Keratinocyte (primary cell): ENCODE data around the gene RNU6-1. TPM values are rescaled to one million over a fixed set of nuclear protein-coding genes. Genes with fewer than 3 reads are reported as not detected.

Experiments
- DNase-seq: peaks from one replicate; pipeline ENCODE4 v3.0.0-alpha.2; 2011; ENCODE audit warnings: low read depth, missing footprints, low spot score
- FAIRE-seq: peaks from 2 replicates; lab custom pipeline; 2011; peaks lifted over from hg19 to GRCh38; lab: Jason Lieb, UNC
- H2AFZ ChIP-seq: 2 replicates; pipeline ENCODE4 v1.6.0; 2012; ENCODE audit warnings: low read length, control low read depth, inconsistent platforms; ENCODE audit not compliant: control insufficient read depth
- H3K27ac ChIP-seq: 2 replicates; pipeline ENCODE4 v1.5.1; 2011; ENCODE audit warnings: low read length; ENCODE audit not compliant: control insufficient read depth, insufficient read depth
- H3K27me3 ChIP-seq: 3 replicates; pipeline ENCODE4 v1.6.0; 2011; ENCODE audit warnings: low read length; ENCODE audit not compliant: control insufficient read depth, insufficient read depth; ENCODE audit errors: extremely low read depth
- H3K36me3 ChIP-seq, 2 experiments: 2 replicates in 1 of 2; 3 replicates in 1 of 2; pipeline ENCODE4 v1.5.1; 2011; ENCODE audit warnings: low read length in 2 of 2, mild to moderate bottlenecking in 1 of 2; ENCODE audit not compliant: control insufficient read depth in 2 of 2, insufficient read depth in 2 of 2; ENCODE audit errors: extremely low read depth in 1 of 2
- H3K4me1 ChIP-seq: 3 replicates; pipeline ENCODE4 v1.5.1; 2011; ENCODE audit warnings: low read length; ENCODE audit not compliant: control insufficient read depth, insufficient read depth; ENCODE audit errors: extremely low read depth
- H3K4me2 ChIP-seq: 3 replicates; pipeline ENCODE4 v1.6.0; 2011; ENCODE audit warnings: low read depth, low read length; ENCODE audit not compliant: control insufficient read depth, insufficient read depth; ENCODE audit errors: extremely low read depth
- H3K4me3 ChIP-seq, 3 experiments: fragments of 200-600 bp in 1 of 3; sonication (generic) in 1 of 3; 2 replicates in 2 of 3; 3 replicates in 1 of 3; pipeline ENCODE4 v1.5.1; 2011 to 2016; ENCODE audit warnings: low read length in 3 of 3, mild to moderate bottlenecking in 3 of 3, control low read depth in 2 of 3, inconsistent platforms in 1 of 3, low read depth in 1 of 3, mixed read lengths in 1 of 3, mixed run types in 1 of 3, moderate library complexity in 1 of 3; ENCODE audit not compliant: control insufficient read depth in 2 of 3, insufficient read depth in 2 of 3; ENCODE audit errors: extremely low read depth in 1 of 3
- H3K79me2 ChIP-seq: 2 replicates; pipeline ENCODE4 v1.6.0; 2012; ENCODE audit warnings: low read length; ENCODE audit not compliant: control insufficient read depth, insufficient read depth
- H3K9ac ChIP-seq: 3 replicates; pipeline ENCODE4 v1.6.0; 2011; ENCODE audit warnings: low read length; ENCODE audit not compliant: control insufficient read depth, insufficient read depth; ENCODE audit errors: extremely low read depth
- H3K9me1 ChIP-seq: 3 replicates; pipeline ENCODE4 v1.6.0; 2011; ENCODE audit warnings: low read length; ENCODE audit not compliant: control insufficient read depth, insufficient read depth; ENCODE audit errors: extremely low read depth
- H3K9me3 ChIP-seq: 2 replicates; pipeline ENCODE4 v1.5.1; 2012; ENCODE audit warnings: low read depth, low read length; ENCODE audit not compliant: control insufficient read depth
- H4K20me1 ChIP-seq: 3 replicates; pipeline ENCODE4 v1.6.0; 2011; ENCODE audit warnings: low read length; ENCODE audit not compliant: control insufficient read depth, insufficient read depth; ENCODE audit errors: extremely low read depth
- EZH2 ChIP-seq: IDR thresholded peaks from one replicate; pipeline ENCODE4 v1.6.1; 2012; ENCODE audit warnings: inconsistent platforms, mild to moderate bottlenecking, low read length, moderate library complexity
- dilution Hi-C: fragments of 300-500 bp; cut with MboI; formaldehyde crosslinking; loops from one replicate; pipeline ENCODE4 v1.7.0; 2020; ENCODE audit warnings: low sequenced_read_pairs; ENCODE audit not compliant: extremely low pct_ligation_motif_present
- polyA plus RNA-seq, 5 experiments: library from polyadenylated mRNA; depleted of rRNA in 3 of 5; stranded (reverse) in 3 of 5; stranded (forward) in 1 of 5; unstranded in 1 of 5; fragments of >200 nt; gene quantifications; 1 replicate in 1 of 5; 2 replicates in 3 of 5; 3 replicates in 1 of 5; pipeline versions ENCODE4 v1.2.1 to v1.2.3, GENCODE V29; 2011 to 2012; ENCODE audit warnings: missing spikeins in 2 of 5, low read depth in 1 of 5, low replicate concordance in 1 of 5
- TF ChIP-seq, protein P1 (sequence below), 3 experiments: IDR thresholded peaks in 1 of 3; conservative IDR thresholded peaks in 1 of 3; optimal IDR thresholded peaks in 1 of 3; 2 replicates in 2 of 3; 3 replicates in 1 of 3; pipeline versions ENCODE3 to v1.5.1; 2011; ENCODE audit warnings: low read length in 3 of 3, mild to moderate bottlenecking in 3 of 3, moderate library complexity in 2 of 3, control low read depth in 1 of 3, inconsistent platforms in 1 of 3; ENCODE audit not compliant: insufficient read depth in 2 of 3; ENCODE audit errors: extremely low read depth in 1 of 3

Gene RNU6-1
- polyA plus RNA-seq, 1 donor (not counting 4 experiments of a cell fraction or from before 2014, with no cell fraction given) = not detected

DNA sequence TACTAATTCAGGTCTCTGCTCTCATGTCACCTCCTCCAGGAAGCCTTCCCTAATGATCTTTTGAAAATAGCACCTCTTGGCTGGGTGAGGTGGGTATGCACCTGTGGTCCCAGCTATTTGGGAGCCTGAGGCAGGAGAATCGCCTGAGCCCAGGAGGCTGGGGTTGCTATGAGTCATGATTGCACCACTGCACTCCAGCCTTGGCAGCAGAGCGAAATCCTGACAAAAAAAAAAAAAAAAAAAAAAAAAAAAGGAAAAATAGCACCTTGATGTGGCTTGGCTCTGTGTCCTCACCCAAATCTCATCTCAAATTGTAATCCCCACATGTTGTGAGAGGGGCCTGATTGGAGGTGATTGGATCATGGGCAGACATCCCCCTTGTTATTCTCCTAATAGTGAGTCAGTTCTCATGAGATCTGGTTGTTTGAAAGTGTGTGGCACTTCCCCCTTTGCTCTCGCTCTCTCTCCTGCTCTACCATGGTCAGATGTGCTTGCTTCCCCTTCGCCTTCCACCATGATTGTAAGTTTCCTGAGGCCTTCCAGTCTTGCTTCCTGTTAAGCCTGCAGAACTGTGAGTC is 11.2 kb upstream of the RNU6-1 start:
- DNase-seq = no peak
- H3K4me1 ChIP-seq = peaks cover 6% of the 10 kb centered on the region
- no peak overlapping the region for H3K4me3 ChIP-seq
- H3K4me2 ChIP-seq = peak overlapping the region; percentile 4
- FAIRE-seq = no peak
- no peak overlapping the region for H2AFZ ChIP-seq
- dilution Hi-C loops = loop anchor here (10.0 kb wide), 1 partner anchor 184 kb away; no protein-coding TSS in a partner anchor
- no peaks in the 10 kb centered on the region for H3K9me3 ChIP-seq
- H3K9ac ChIP-seq = no peak overlapping the region
- H3K9me1 ChIP-seq = no peaks in the 10 kb centered on the region
- H3K79me2 ChIP-seq = no peaks in the 10 kb centered on the region
- TF ChIP-seq EZH2 = no peak
- TF ChIP-seq, protein P1, sequence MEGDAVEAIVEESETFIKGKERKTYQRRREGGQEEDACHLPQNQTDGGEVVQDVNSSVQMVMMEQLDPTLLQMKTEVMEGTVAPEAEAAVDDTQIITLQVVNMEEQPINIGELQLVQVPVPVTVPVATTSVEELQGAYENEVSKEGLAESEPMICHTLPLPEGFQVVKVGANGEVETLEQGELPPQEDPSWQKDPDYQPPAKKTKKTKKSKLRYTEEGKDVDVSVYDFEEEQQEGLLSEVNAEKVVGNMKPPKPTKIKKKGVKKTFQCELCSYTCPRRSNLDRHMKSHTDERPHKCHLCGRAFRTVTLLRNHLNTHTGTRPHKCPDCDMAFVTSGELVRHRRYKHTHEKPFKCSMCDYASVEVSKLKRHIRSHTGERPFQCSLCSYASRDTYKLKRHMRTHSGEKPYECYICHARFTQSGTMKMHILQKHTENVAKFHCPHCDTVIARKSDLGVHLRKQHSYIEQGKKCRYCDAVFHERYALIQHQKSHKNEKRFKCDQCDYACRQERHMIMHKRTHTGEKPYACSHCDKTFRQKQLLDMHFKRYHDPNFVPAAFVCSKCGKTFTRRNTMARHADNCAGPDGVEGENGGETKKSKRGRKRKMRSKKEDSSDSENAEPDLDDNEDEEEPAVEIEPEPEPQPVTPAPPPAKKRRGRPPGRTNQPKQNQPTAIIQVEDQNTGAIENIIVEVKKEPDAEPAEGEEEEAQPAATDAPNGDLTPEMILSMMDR (optimal IDR thresholded peaks at IDR 0.05 in 1 of 3, IDR thresholded peaks at IDR 0.05 in 1 of 3, conservative IDR thresholded peaks at IDR 0.05 in 1 of 3; ENCODE audit: extremely low read depth in 1 of 3, insufficient read depth in 2 of 3, low read length in 3 of 3) = no peak
- no peak overlapping the region for H3K27ac ChIP-seq
- no peaks in the 10 kb centered on the region for H3K36me3 ChIP-seq
- H4K20me1 ChIP-seq = peaks cover 3% of the 10 kb centered on the region
- no peaks in the 10 kb centered on the region for H3K27me3 ChIP-seq

DNA sequence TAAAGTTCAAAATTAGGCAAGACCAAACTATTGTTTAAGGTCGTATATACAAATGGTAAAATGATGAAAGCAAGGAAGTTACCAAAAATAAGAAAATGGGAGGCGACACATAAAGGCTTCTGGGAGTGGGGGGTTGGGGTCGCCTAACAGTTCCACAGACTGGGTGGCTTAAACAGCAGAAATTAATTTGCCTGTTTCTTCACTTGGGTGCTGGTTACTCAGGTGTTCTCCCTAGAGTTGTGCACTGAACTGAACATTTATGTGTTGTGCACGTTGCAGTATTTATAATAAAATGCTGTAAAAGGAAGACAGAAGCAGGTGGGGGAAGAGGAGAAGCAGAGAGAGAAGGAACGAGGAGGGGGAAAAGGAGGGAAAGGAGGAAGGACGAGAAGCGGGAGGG is 10.5 kb upstream of the RNU6-1 start:
- Histone ChIP-seq H3K4me3 (no peak overlapping the region), H3K27me3 (no peaks in the 10 kb centered on the region), H3K79me2 (no peaks in the 10 kb centered on the region), H3K4me1 (peaks cover 6% of the 10 kb centered on the region), H3K9me1 (no peaks in the 10 kb centered on the region), H3K27ac (no peak overlapping the region), H3K36me3 (no peaks in the 10 kb centered on the region), H3K9ac (no peak overlapping the region), H3K9me3 (no peaks in the 10 kb centered on the region), H3K4me2 (no peak overlapping the region), H4K20me1 (peaks cover 3% of the 10 kb centered on the region), H2AFZ (no peak overlapping the region)
- no peak for FAIRE-seq
- DNase-seq = no peak
- dilution Hi-C loops = loop anchor here (10.0 kb wide), 1 partner anchor 184 kb away; no protein-coding TSS in a partner anchor
- TF ChIP-seq EZH2 = no peak
- TF ChIP-seq, protein P1 (optimal IDR thresholded peaks at IDR 0.05 in 1 of 3, IDR thresholded peaks at IDR 0.05 in 1 of 3, conservative IDR thresholded peaks at IDR 0.05 in 1 of 3; ENCODE audit: extremely low read depth in 1 of 3, insufficient read depth in 2 of 3, low read length in 3 of 3) = no peak
